ENCODE data around the gene TSC22D4.

Gene TSC22D4

GRCh38 chr7:100492738-100493475, 13.9 kb upstream of the TSC22D4 start:
- no peak for DNase-seq

DNA sequence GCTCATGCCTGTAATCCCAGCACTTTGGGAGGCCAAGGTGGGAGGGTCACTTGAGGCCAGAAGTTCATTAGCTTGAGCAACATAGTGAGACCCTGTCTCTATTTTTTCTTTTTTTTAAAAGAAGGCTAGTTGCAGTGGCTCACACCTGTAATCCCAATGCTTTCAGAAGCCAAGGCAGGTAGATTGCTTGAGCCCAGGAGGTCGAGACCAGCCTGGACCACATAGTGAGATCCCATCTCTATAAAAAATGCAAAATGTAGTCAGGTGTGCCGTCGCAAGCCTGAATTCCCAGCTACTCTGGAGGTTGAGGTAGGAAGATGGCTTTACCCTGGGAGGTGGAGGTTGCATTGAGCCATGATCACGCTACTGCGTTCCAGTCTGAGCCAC, 12.2 kb upstream of the TSC22D4 start:
- no peak for DNase-seq

DNA sequence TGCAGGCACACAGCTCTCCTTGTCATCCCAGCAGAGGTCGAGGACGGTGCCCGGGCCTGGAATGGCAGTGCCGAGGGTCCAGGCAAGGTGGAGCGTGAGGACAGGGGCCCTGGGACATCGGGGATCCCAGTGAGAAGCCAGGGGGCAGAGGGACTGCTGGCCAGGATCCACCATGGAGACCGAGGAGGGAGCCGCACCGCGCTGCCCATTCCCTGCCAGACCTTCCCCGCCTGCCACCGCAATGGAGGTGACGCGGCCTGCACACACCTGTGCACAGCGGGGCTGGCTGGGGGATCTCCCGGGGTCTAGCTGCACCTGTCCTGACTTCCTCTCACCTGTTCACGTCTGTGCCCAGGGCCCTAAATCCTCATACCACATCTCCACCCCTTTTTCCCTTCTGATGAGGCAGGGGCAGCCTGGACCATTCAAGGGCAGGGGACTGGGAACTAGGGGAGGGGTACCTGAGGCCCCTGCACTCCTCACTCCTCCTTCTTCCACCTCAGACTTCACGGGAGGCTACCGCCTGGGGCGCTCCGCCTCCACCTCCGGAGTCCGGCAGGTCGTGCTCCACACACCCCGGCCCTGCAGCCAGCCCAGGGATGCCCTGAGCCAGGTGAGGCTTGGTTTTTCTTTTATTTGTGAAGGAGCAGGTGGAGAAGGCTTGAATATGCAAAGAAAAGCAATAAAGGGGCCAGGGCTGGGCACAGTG, 11.6 kb upstream of the TSC22D4 start:
- no peak for DNase-seq

- DNase-seq: peak; percentile 33
Measured at GRCh38 chr7:100489824-100490223, 10.8 kb upstream of the TSC22D4 start.

GRCh38 chr7:100489121-100489520, 10.1 kb upstream of the TSC22D4 start:
- no peak for DNase-seq

GRCh38 chr7:100488333-100489095, 9.5 kb upstream of the TSC22D4 start:
- no peak for DNase-seq

- DNase-seq: no peak
Measured at GRCh38 chr7:100486753-100487446, 7.9 kb upstream of the TSC22D4 start.

- no peak for DNase-seq
Measured at GRCh38 chr7:100486111-100486636, 7.2 kb upstream of the TSC22D4 start.

- DNase-seq: peak; percentile 30
Measured at GRCh38 chr7:100485471-100485876, 6.5 kb upstream of the TSC22D4 start.

DNA sequence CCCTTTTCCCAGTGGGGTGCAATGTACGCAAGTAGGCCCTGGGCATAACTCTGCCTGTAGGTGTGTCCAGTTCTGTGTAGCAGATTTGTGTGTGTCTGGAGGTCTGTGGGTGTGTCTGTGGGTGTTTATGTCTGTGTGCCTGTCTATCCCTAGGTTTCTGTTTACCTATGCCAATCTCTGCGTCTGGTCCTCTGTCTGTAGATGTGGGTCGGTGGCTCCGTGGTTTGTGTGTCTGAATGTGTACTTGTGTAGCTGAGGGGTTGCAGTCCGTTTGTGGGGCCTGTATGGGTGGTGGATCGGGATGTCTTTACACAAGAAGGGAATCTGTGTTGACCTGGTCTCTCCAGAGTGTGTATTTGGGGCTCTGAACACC, 5.6 kb upstream of the TSC22D4 start:
- no peak for DNase-seq

GRCh38 chr7:100483722-100484672, 5.0 kb upstream of the TSC22D4 start, which contains the start of gene NYAP1:
NYAP1 (plus strand) TSS chr7:100483927; CDS start chr7:100485312, 1,385 bp downstream.
- no peak for DNase-seq

- DNase-seq: peak; percentile 46
Measured at GRCh38 chr7:100483090-100483721, 4.2 kb upstream of the TSC22D4 start.

DNA sequence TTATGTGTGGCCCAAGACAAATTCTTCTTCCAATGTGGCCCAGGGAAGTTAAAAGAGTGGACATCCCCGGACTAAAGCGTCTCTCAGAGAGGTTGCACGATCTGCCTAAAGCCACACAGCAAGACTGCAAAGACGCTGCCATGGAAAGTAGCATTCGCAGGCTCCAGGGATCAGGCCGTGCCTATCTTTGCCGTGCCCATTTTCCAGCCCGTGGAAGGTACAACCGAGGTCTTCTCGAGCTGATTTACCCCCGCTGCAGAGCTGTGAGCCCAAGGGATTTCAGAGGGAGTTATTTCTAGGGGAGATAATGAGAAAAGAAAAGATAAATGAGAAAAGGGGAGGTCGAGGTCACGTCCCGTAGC, 3.7 kb upstream of the TSC22D4 start:
- no peak for DNase-seq

- DNase-seq: no peak
Measured at GRCh38 chr7:100481466-100481865, 2.5 kb upstream of the TSC22D4 start.

DNA sequence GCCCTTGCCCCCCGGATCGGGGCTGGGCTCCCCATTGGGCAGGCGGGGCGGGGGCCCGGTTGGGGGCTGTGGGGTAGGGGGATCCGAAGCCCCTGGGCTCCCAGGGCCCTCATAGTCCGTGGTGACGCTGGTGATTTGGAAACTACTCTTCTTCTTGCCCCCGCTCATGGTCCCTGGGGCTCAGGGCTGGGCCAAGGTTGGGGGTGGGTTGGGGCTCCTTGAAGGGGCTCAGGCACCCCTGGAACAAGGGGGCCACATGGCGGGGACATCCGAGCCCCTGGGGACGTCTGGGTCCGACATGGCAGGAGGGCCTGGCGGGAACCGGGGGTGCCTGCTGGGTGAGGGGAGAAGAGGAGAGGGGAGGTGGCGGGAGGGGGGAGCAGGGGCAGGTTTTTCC, 1.1 kb downstream of the TSC22D4 start:
- DNase-seq: no peak

- DNase-seq: no peak
Measured at GRCh38 chr7:100476903-100477870, 1.8 kb downstream of the TSC22D4 start.

GRCh38 chr7:100476101-100476780, 2.8 kb downstream of the TSC22D4 start:
- DNase-seq: no peak

- DNase-seq: no peak
Measured at GRCh38 chr7:100475549-100475948, 3.5 kb downstream of the TSC22D4 start.

- peak; percentile 77 for DNase-seq
Measured at GRCh38 chr7:100472854-100473499, 6.0 kb downstream of the TSC22D4 start.

Data from inflammatory macrophage treated with lipopolysaccharide for 4 hours (primary cell).